Neutrophil (primary cell): ENCODE measurements around the gene SLC38A1.

Source experiments
- H3K27ac ChIP-seq: fragments of 200-600 bp; sonication (generic); 2 replicates; pipeline ENCODE4 v1.5.1; 2016; ENCODE audit warnings: mild to moderate bottlenecking, moderate library complexity
- H3K27me3 ChIP-seq: fragments of 200-600 bp; sonication (generic); 2 replicates; pipeline ENCODE4 v1.6.0; 2016; ENCODE audit warnings: mild to moderate bottlenecking
- H3K36me3 ChIP-seq: fragments of 200-600 bp; sonication (generic); 2 replicates; pipeline ENCODE4 v1.5.1; 2017
- H3K4me1 ChIP-seq, 2 experiments: fragments of 200-600 bp in 1 of 2; sonication (generic) in 1 of 2; 1 replicate in 1 of 2; 2 replicates in 1 of 2; pipeline versions ENCODE4 v1.5.1 to v1.6.1; 2013 to 2016; ENCODE audit warnings: low read depth in 1 of 2, low read length in 1 of 2, mild to moderate bottlenecking in 1 of 2, moderate library complexity in 1 of 2; ENCODE audit not compliant: control insufficient read depth in 1 of 2, insufficient read depth in 1 of 2
- H3K4me3 ChIP-seq, 2 experiments: fragments of 200-600 bp in 1 of 2; sonication (generic) in 1 of 2; 1 replicate in 1 of 2; 2 replicates in 1 of 2; pipeline ENCODE4 v1.5.1; 2013 to 2016; ENCODE audit warnings: low read depth in 1 of 2, low read length in 1 of 2, mild to moderate bottlenecking in 1 of 2, moderate library complexity in 1 of 2
- H3K9me3 ChIP-seq: fragments of 200-600 bp; sonication (generic); 2 replicates; pipeline ENCODE4 v1.5.1; 2016
- CTCF ChIP-seq: fragments of 200-600 bp; sonication (generic); IDR thresholded peaks from 2 replicates; pipeline ENCODE4 v1.5.1; 2016; ENCODE audit warnings: antibody characterized with exemption

The SLC38A1 gene

GRCh38 chr12:46144433-46144832, 124.4 kb downstream of the SLC38A1 start:
- H3K27ac ChIP-seq: no peak overlapping the region
- H3K4me1 ChIP-seq: no peaks in the 10 kb centered on the region
- H3K36me3 ChIP-seq: no peaks in the 10 kb centered on the region
- H3K4me3 ChIP-seq: no peak overlapping the region
- no peaks in the 10 kb centered on the region for H3K27me3 ChIP-seq
- no peak for TF ChIP-seq CTCF
- no peaks in the 10 kb centered on the region for H3K9me3 ChIP-seq

GRCh38 chr12:46136249-46136648, 132.6 kb downstream of the SLC38A1 start:
- Histone ChIP-seq H3K4me1 (no peaks in the 10 kb centered on the region), H3K9me3 (no peaks in the 10 kb centered on the region), H3K27me3 (no peaks in the 10 kb centered on the region), H3K27ac (no peak overlapping the region), H3K4me3 (no peak overlapping the region), H3K36me3 (no peaks in the 10 kb centered on the region)
- TF ChIP-seq CTCF: no peak

- Histone ChIP-seq H3K4me1 (no peaks in the 10 kb centered on the region), H3K27ac (no peak overlapping the region), H3K36me3 (no peaks in the 10 kb centered on the region), H3K4me3 (no peak overlapping the region), H3K9me3 (no peaks in the 10 kb centered on the region), H3K27me3 (no peaks in the 10 kb centered on the region)
- no peak for TF ChIP-seq CTCF
Observed at GRCh38 chr12:46135750-46136149, 133.1 kb downstream of the SLC38A1 start.

GRCh38 chr12:46134852-46135251, 134.0 kb downstream of the SLC38A1 start:
- H3K4me1 ChIP-seq: no peaks in the 10 kb centered on the region
- no peaks in the 10 kb centered on the region for H3K27me3 ChIP-seq
- TF ChIP-seq CTCF: no peak
- H3K36me3 ChIP-seq: no peaks in the 10 kb centered on the region
- no peak overlapping the region for H3K27ac ChIP-seq
- no peaks in the 10 kb centered on the region for H3K9me3 ChIP-seq
- no peak overlapping the region for H3K4me3 ChIP-seq

- no peaks in the 10 kb centered on the region for H3K27me3 ChIP-seq
- H3K36me3 ChIP-seq: no peaks in the 10 kb centered on the region
- no peak for TF ChIP-seq CTCF
- H3K4me3 ChIP-seq: no peak overlapping the region
- no peaks in the 10 kb centered on the region for H3K9me3 ChIP-seq
- no peaks in the 10 kb centered on the region for H3K4me1 ChIP-seq
- H3K27ac ChIP-seq: no peak overlapping the region
Observed at GRCh38 chr12:46134205-46134811, 134.5 kb downstream of the SLC38A1 start.

GRCh38 chr12:46133751-46134150, 135.1 kb downstream of the SLC38A1 start:
- H3K4me3 ChIP-seq: no peak overlapping the region
- H3K36me3 ChIP-seq: no peaks in the 10 kb centered on the region
- no peaks in the 10 kb centered on the region for H3K4me1 ChIP-seq
- no peaks in the 10 kb centered on the region for H3K27me3 ChIP-seq
- H3K27ac ChIP-seq: no peak overlapping the region
- no peaks in the 10 kb centered on the region for H3K9me3 ChIP-seq
- TF ChIP-seq CTCF: no peak
